ENCODE results near the gene SOWAHA. TPM values are rescaled to one million over a fixed set of nuclear protein-coding genes. Genes with fewer than 3 reads are reported as not detected.
A peak's percentile ranks its signal among the peaks of the same experiment; 100 is the strongest.

Gene SOWAHA
- total RNA-seq, 1 donor from 2014 or later, result 0.21 TPM

GRCh38 chr5:132826424-132827082 is 13.5 kb downstream of the SOWAHA start:
- H3K36me3 ChIP-seq (ENCODE audit: control insufficient read depth, insufficient read depth, low read length), result no peaks in the 10 kb centered on the region
- H3K4me3 ChIP-seq (ENCODE audit: low read depth, low read length), result no peak overlapping the region
- no peak for DNase-seq (ENCODE audit: low read depth)
- H3K27me3 ChIP-seq (ENCODE audit: control insufficient read depth, insufficient read depth, low read length), result peaks cover 2% of the 10 kb centered on the region
- TF ChIP-seq CTCF (IDR thresholded peaks at IDR 0.05; ENCODE audit: insufficient read depth, low read length, poor library complexity, severe bottlenecking), result no peak

GRCh38 chr5:132827943-132828673 is 15.0 kb downstream of the SOWAHA start:
- Histone ChIP-seq H3K27me3 (ENCODE audit: control insufficient read depth, insufficient read depth, low read length) (peaks cover 2% of the 10 kb centered on the region), H3K4me3 (ENCODE audit: low read depth, low read length) (no peak overlapping the region), H3K36me3 (ENCODE audit: control insufficient read depth, insufficient read depth, low read length) (no peaks in the 10 kb centered on the region)
- no peak for DNase-seq (ENCODE audit: low read depth)
- TF ChIP-seq CTCF (IDR thresholded peaks at IDR 0.05; ENCODE audit: insufficient read depth, low read length, poor library complexity, severe bottlenecking), result no peak

GRCh38 chr5:132828846-132829494 is 15.9 kb downstream of the SOWAHA start:
- peaks cover 2% of the 10 kb centered on the region for H3K27me3 ChIP-seq (ENCODE audit: control insufficient read depth, insufficient read depth, low read length)
- DNase-seq (ENCODE audit: low read depth), result no peak
- no peak for TF ChIP-seq CTCF (IDR thresholded peaks at IDR 0.05; ENCODE audit: insufficient read depth, low read length, poor library complexity, severe bottlenecking)
- no peak overlapping the region for H3K4me3 ChIP-seq (ENCODE audit: low read depth, low read length)
- no peaks in the 10 kb centered on the region for H3K36me3 ChIP-seq (ENCODE audit: control insufficient read depth, insufficient read depth, low read length)

GRCh38 chr5:132829742-132830435 is 16.8 kb downstream of the SOWAHA start:
- peak; percentile 88 for TF ChIP-seq CTCF (IDR thresholded peaks at IDR 0.05; ENCODE audit: insufficient read depth, low read length, poor library complexity, severe bottlenecking)
- no peak for DNase-seq (ENCODE audit: low read depth)
- Histone ChIP-seq H3K36me3 (ENCODE audit: control insufficient read depth, insufficient read depth, low read length) (no peaks in the 10 kb centered on the region), H3K4me3 (ENCODE audit: low read depth, low read length) (peak overlapping the region; percentile 65), H3K27me3 (ENCODE audit: control insufficient read depth, insufficient read depth, low read length) (peaks cover 2% of the 10 kb centered on the region)

- no peak for DNase-seq (ENCODE audit: low read depth)
- no peaks in the 10 kb centered on the region for H3K36me3 ChIP-seq (ENCODE audit: control insufficient read depth, insufficient read depth, low read length)
- TF ChIP-seq CTCF (IDR thresholded peaks at IDR 0.05; ENCODE audit: insufficient read depth, low read length, poor library complexity, severe bottlenecking), result no peak
- H3K27me3 ChIP-seq (ENCODE audit: control insufficient read depth, insufficient read depth, low read length), result peaks cover 2% of the 10 kb centered on the region
- H3K4me3 ChIP-seq (ENCODE audit: low read depth, low read length), result peak within 1 kb of the TSS; percentile 65
These were observed 17.5 kb downstream of the SOWAHA start, which contains the start of gene SHROOM1 for GRCh38 chr5:132830436-132831094. Gene SHROOM1, minus strand, starts transcription at chr5:132830647. Its CDS starts 4,507 bp downstream, at chr5:132826140.

Measured in kidney epithelial cell (primary cell).